ENCODE measurements around the gene CCL17. TPM values are rescaled to one million over a fixed set of nuclear protein-coding genes. Genes with fewer than 3 reads are reported as not detected.
A peak's percentile ranks its signal among the peaks of the same experiment; 100 is the strongest.

CCL17 gene
- total and polyA plus RNA-seq, 9 of the 15 experiments (the other 6 are each of a cell fraction or from before 2014, with no cell fraction given) = not detected

- TF ChIP-seq, protein P1, sequence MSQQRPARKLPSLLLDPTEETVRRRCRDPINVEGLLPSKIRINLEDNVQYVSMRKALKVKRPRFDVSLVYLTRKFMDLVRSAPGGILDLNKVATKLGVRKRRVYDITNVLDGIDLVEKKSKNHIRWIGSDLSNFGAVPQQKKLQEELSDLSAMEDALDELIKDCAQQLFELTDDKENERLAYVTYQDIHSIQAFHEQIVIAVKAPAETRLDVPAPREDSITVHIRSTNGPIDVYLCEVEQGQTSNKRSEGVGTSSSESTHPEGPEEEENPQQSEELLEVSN (IDR thresholded peaks at IDR 0.05; ENCODE audit: borderline replicate concordance in 1 of 2, extremely low read depth in 1 of 2, insufficient read depth in 1 of 2, insufficient read length in 1 of 2, low read depth in 1 of 2, low read length in 1 of 2, poor library complexity in 1 of 2, severe bottlenecking in 1 of 2) = no peak
- TF ChIP-seq, protein P2, sequence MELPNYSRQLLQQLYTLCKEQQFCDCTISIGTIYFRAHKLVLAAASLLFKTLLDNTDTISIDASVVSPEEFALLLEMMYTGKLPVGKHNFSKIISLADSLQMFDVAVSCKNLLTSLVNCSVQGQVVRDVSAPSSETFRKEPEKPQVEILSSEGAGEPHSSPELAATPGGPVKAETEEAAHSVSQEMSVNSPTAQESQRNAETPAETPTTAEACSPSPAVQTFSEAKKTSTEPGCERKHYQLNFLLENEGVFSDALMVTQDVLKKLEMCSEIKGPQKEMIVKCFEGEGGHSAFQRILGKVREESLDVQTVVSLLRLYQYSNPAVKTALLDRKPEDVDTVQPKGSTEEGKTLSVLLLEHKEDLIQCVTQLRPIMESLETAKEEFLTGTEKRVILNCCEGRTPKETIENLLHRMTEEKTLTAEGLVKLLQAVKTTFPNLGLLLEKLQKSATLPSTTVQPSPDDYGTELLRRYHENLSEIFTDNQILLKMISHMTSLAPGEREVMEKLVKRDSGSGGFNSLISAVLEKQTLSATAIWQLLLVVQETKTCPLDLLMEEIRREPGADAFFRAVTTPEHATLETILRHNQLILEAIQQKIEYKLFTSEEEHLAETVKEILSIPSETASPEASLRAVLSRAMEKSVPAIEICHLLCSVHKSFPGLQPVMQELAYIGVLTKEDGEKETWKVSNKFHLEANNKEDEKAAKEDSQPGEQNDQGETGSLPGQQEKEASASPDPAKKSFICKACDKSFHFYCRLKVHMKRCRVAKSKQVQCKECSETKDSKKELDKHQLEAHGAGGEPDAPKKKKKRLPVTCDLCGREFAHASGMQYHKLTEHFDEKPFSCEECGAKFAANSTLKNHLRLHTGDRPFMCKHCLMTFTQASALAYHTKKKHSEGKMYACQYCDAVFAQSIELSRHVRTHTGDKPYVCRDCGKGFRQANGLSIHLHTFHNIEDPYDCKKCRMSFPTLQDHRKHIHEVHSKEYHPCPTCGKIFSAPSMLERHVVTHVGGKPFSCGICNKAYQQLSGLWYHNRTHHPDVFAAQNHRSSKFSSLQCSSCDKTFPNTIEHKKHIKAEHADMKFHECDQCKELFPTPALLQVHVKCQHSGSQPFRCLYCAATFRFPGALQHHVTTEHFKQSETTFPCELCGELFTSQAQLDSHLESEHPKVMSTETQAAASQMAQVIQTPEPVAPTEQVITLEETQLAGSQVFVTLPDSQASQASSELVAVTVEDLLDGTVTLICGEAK (IDR thresholded peaks at IDR 0.05) = peak; percentile 81
- TF ChIP-seq, protein P2 (CRISPR knock-in tag; IDR thresholded peaks at IDR 0.05) = no peak
- TF ChIP-seq RBBP5 (IDR thresholded peaks at IDR 0.05; ENCODE audit: borderline replicate concordance, insufficient read depth, low read length, poor library complexity, severe bottlenecking) = no peak
- no peak for TF ChIP-seq MBD2 (IDR thresholded peaks at IDR 0.05; ENCODE audit: borderline replicate concordance, low read depth)
- TF ChIP-seq MAZ (CRISPR knock-in tag; conservative IDR thresholded peaks at IDR 0.05 in 1 of 2, IDR thresholded peaks at IDR 0.05 in 1 of 2) = peak in 1 of 2 experiments; percentile 61; a peak in 2 of 4 replicates
- no peak for TF ChIP-seq CCNT2 (IDR thresholded peaks at IDR 0.05; ENCODE audit: borderline replicate concordance, extremely low read depth, insufficient read length, low read depth, low read length)
- no peak for TF ChIP-seq AFF4 (CRISPR knock-in tag; IDR thresholded peaks at IDR 0.05)
- TF ChIP-seq ARID2 (IDR thresholded peaks at IDR 0.05) = no peak
Observed at GRCh38 chr16:57422026-57422944, 17.7 kb downstream of the CCL17 start (continued).
